ENCODE measurements around the gene MTMR11. TPM values are rescaled to one million over a fixed set of nuclear protein-coding genes. Genes with fewer than 3 reads are reported as not detected.

MTMR11 gene
- total and polyA plus RNA-seq, 11 donors = 1.6 to 4.5 (median 2.1) TPM

GRCh38 chr1:149925345-149925744, 11.3 kb downstream of the MTMR11 start:
- Histone ChIP-seq H3K27me3 (no peaks in the 10 kb centered on the region), H3K9me3 (no peaks in the 10 kb centered on the region), H3K4me1 (peaks cover 5 to 42% (median 29%) of the 10 kb centered on the region in 12 donors), H3K4me3 (no peak overlapping the region), H3K27ac (no peak overlapping the region), H3K36me3 (peaks cover 0 to 70% (median 58%) of the 10 kb centered on the region in 9 donors)
- WGBS, 4 donors = 50 to 60% (median 54%) methylated on average over 3 of the region's 3 CpGs
- intact Hi-C loops (cut with DNase I) = no loop called here
- no peak for ATAC-seq
- DNase-seq = no peak
- TF ChIP-seq CTCF (IDR thresholded peaks at IDR 0.05) = no peak
- no peak for TF ChIP-seq POLR2A (IDR thresholded peaks at IDR 0.05)

GRCh38 chr1:149923626-149924025, 13.1 kb downstream of the MTMR11 start:
- 85 to 87% (median 86%) methylated on average over 10 of the region's 10 CpGs for WGBS, 4 donors
- no peak for TF ChIP-seq POLR2A (IDR thresholded peaks at IDR 0.05)
- TF ChIP-seq CTCF (IDR thresholded peaks at IDR 0.05) = no peak
- no peaks in the 10 kb centered on the region for H3K27me3 ChIP-seq
- intact Hi-C loops (cut with DNase I) = no loop called here
- no peaks in the 10 kb centered on the region for H3K9me3 ChIP-seq
- H3K36me3 ChIP-seq = peaks cover 0 to 58% (median 52%) of the 10 kb centered on the region in 9 donors
- peaks cover 5 to 35% (median 26%) of the 10 kb centered on the region in 12 donors for H3K4me1 ChIP-seq
- no peak overlapping the region for H3K27ac ChIP-seq
- no peak overlapping the region for H3K4me3 ChIP-seq
- no peak for DNase-seq
- no peak for ATAC-seq

GRCh38 chr1:149917571-149918144, 19.0 kb downstream of the MTMR11 start, which contains the start of gene SV2A:
SV2A (minus strand) TSS chr1:149917844; CDS start chr1:149913840, 4,004 bp downstream.
- ATAC-seq = peak in 3 of 4 donors; percentile 42 to 59 (median 45)

More at GRCh38 chr1:149917571-149918144, 19.0 kb downstream of the MTMR11 start, which contains the start of gene SV2A:
- Histone ChIP-seq H3K36me3 (peaks cover 0 to 16% (median 11%) of the 10 kb centered on the region in 9 donors), H3K9me3 (no peaks in the 10 kb centered on the region), H3K27ac (no peak within 1 kb of the TSS), H3K27me3 (peaks cover 0 to 12% (median 0%) of the 10 kb centered on the region in 9 donors), H3K4me1 (peaks cover 0 to 18% (median 0%) of the 10 kb centered on the region in 12 donors), H3K4me3 (peak within 1 kb of the TSS in 11 of 12 donors; percentile 8 to 60 (median 47))
- 1 to 3% (median 2%) methylated on average over 17 to 24 of the region's 24 CpGs for WGBS, 4 donors
- TF ChIP-seq POLR2A (IDR thresholded peaks at IDR 0.05) (no peak), CTCF (IDR thresholded peaks at IDR 0.05) (no peak)
- DNase-seq = peak in 1 of 5 donors; percentile 37
- intact Hi-C loops (cut with DNase I) = loop anchor here in 1 of 10 donors (2.0 kb wide), 1 partner anchor 17 kb away; no protein-coding TSS in a partner anchor

All from heart left ventricle (tissue), 16 donors.